Limb (tissue), 2 donors: Measurements from ENCODE around the gene CPSF3.

Experiments
- DNase-seq, 2 donors: peaks; one replicate each; pipeline ENCODE4 v3.0.0-alpha.2; 2016; ENCODE audit errors: extremely low spot score in 2 of 2

Gene CPSF3

DNA sequence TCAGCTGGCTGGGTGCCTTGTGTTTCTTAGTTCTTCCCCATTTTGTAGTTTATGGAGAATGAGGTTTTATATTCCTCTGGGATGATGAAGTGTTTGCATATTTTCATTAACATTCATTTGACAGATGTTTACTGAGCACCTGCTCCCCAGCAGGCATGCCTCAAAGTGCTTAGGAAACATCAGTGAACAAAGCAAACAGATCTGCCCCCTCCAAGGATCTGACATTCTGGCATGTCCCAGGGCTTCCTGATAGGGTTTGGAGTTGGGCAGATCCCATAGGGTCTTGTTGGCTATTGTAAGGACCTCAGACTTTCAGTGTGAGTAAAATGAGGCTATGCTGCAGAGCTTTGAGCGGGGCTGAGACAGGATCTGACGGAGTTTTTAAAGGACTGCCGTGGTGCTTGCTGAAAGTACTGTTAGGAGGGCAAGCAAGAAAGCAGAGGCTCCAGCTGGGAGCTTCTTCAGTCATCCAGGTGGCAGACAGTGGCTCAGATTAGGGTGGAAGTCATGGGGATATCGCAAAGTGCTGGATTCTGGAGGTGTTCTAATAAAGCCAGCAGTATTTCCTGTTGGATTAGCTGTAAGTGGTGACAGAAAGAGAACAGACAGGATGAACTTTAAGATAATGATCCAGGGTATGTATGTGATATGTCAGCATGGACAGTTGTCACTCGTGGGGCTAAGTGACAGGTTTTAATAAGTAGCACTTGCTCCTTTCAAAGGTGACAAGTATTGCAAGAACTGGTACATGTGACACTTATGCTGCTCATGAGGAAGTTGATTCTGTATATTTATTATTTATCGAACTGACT is 39.6 kb downstream of the CPSF3 start:
- no peak for DNase-seq

DNA sequence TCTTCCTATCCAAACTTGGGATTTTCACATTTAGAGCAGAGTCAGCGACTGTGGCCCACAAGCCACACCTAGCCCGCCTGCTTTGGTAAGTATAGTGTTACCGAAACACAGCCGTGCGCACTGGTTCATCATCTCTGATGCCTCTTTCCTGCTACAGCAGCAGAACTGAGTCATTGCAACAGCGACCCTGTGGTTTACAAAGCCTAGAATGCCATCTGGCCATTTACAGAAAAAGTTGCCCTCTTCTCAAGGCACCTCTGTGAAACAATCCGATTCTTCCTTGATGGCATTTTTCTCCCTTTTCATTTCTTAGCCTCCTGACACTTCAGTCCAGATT is 40.2 kb downstream of the CPSF3 start:
- no peak for DNase-seq

DNA sequence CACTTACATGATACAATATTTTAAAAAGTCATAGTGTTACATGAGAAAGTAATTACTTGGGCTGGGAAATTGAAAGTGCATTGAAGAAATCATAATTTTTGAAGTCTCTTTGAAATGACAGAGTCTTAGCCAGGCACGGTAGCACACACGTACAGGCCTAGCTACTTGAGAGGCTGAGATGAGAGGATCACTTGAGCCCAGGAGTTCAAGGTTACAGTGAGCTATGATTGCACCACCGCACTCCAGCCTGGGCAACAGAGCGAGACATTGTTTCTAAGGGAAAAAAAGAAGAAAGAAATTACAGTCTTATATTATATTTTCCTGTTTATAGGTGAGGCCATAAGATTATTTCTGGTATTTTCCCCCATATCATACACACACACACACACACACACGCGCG is 41.7 kb downstream of the CPSF3 start:
- DNase-seq, result no peak

DNA sequence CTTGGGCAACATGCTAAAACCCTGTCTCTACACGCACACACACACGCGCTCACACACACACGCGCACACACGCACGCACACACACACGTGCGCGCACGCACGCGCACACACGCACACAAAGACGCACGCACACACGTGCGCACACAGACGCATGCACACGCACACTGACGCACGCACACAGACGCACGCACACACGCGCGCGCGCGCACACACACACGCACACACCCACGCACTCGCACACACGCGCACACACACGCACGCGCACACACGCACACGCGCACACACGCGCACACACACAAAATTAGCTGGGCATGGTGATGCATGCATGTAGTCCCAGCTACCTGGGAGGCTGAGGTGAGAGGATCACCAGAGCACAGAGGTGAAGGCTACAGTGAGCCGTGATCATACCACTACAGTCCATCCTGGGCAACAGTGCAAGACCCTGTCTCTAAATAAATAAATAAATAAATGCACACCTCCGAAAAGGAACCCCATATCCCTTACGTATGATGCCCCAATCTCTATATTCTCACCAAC is 42.8 kb downstream of the CPSF3 start:
- DNase-seq, result no peak

DNA sequence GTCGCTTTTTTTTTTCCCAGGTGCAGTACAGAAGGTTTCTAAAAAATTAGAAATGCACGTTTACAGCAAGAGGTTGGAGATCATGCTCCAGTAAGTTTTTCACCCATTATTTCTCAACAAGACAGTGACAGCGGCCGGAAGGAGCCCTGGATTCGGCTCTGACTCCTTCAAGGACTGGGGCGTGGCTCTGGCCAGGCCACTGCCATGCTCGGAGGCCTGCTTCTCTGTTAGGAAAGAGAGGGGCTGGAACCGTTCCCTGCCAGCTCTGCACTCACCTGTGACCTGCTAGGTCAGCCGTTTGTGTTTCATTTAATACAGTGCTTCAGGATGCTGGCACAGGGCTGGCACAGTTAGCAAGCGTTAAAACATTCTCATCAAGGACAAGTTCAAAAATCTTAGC is 44.2 kb downstream of the CPSF3 start:
- DNase-seq, result no peak

DNA sequence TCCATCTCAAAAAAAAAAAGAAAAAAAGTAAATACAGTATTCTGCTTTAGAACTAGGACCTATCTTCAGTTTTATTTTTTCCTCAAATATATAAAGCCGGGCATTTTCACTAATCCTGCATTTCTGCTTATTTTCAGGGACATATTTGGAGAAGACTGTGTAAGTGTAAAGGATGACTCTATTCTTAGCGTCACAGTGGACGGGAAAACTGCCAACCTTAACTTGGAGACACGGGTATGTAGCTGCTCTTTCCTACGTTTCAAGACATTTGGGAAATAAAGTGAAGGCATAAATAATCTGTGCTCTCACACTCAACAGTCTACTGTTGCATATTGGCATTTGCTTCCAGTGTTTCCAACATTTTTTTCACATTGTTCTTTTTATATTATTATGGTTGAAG is 47.8 kb downstream of the CPSF3 start:
- no peak for DNase-seq

DNA sequence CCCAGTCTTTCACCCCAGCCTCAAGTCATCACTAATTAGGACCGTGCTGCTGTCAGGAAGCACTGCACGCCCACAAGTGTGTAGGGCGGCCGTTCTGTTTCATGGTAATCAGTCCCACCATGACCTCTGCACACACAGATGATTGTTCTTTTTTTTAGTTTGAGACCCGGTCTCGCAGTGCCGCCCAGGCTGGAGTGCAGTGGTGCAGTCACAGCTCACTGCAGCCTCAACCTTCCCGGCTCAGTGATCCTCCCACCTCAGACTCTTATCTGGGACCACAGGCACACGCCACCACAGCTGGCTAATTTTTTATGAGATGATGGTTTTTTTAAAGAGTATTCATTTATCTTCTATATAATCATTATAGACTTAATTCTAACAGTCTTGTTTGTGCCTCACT is 49.1 kb downstream of the CPSF3 start:
- no peak for DNase-seq

DNA sequence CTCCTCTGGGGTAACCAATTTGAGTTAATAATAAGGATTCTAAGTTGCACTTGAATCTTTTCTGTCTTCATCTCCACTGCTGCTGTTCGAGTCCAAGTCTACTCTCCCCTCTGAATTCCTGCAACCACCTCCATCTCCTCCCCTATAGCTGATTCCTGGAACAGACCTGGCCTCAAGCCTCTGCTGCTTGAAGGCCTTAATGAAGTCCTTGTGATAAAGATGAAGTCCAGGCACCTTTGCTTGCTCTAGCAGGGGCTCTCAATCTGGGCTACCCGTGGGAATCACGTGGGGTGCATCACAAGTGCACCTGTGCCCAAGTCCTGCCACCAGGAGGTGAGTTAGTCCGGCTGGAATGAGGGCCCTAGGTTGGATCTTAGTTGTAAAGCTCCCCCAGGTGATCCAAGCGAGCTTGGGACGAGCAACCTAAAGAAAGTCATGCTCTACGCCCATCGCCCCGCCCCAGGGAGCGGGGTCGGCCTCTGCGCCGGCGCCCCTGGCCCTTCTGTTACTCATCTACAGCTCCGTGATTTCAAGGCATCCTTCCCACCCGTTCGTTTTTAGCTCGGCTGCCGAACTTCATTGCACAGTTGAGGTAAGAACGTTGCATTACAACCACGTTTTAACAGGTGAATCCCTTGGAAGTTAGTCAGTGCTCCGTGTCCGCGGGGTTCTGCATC is 50.0 kb downstream of the CPSF3 start:
- DNase-seq, result no peak

DNA sequence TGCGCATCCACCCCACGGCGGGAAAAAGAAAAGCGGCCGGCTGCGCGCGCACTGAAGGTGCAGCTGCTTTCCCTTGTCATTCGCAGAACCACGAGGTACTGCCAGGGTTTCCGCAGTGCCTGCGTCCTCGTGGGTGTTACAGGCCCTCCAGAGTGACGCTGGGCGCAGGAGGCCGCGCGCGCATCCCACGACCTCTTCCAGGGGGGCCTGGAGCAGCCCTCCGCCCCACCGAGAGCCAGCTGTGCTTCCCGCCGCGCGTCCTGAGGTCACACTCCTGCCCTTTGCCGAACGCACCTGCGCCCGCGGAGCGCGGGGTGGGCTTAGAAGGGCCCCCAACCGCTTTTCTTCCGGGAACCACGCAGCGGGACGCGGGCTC is 50.5 kb downstream of the CPSF3 start:
- peak; percentile 20 to 68 for DNase-seq

DNA sequence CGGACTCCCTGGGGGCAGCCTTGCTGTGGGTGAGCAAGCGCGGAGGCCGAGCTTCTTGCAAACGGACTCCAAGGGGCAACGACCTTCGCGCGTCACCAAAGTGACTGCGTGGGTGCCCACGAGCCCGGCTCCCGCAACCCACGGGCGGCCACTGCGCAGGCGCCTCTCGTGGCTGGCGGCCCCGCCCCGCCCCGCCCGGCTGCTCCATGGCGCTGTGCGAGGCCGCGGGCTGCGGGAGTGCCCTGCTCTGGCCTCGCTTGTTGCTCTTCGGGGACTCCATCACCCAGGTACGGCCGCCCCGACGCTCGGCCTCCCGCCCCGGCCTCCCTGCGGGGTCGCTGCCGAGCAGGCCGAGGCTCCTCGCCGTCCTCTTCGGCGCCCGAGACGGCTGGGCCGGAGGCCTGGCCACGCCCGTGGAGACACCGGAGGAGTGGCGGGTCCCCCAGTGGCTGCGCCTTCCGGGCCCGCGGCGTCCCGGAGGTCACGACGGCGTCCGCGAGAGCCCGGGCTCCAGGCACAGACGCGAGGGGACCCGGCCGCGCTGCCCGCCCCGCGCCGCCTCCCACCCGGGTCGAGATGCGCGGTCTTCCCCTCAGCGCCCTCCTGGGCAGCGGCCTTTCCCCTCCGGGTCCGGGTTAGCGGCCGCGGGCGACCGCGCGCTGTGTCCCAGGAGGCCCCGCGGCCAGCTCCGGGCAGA is 51.1 kb downstream of the CPSF3 start, which contains the start of gene IAH1:
TSS of gene IAH1 (plus strand) at position 191 of the 697 bp plus-strand sequence. CDS start at position 207, 16 bp downstream.
- DNase-seq, result peak; percentile 50 to 81

DNA sequence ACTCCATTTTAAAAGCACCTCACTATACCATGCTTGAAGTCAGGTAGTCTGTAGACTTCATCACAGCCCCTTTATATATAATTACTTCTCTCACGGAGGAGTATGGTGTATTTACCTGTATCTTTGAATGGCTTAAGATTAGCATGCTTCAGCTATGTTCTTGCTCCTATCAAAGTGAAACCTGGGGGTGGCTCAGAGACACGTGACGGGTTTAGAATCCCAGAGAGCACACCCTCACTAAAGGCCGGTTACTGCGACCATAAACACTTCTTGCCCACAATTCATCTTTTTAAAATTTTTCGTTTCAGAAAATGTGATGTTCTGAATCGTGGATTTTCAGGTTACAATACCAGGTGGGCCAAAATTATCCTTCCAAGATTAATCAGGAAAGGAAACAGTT is 54.5 kb downstream of the CPSF3 start:
- no peak for DNase-seq

DNA sequence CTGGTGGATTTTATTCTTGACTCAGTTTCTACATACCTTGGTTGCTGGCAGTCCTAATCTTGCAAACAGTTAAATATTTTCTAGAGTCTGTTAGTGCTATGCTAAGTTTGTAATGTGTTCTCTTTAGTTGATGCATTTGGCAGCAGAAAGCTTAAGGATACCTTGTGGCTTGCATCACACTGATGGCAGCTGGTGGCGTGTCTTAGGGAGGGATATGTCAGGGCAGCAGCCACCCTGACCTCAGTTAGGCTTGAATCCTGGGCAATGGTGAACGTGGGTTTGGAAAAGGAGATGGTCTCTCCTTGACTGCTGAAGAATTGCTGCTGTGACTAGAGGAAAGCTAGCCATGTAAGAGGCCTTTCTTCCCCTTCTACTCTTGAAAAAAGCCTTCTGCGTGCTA is 55.1 kb downstream of the CPSF3 start:
- no peak for DNase-seq

DNA sequence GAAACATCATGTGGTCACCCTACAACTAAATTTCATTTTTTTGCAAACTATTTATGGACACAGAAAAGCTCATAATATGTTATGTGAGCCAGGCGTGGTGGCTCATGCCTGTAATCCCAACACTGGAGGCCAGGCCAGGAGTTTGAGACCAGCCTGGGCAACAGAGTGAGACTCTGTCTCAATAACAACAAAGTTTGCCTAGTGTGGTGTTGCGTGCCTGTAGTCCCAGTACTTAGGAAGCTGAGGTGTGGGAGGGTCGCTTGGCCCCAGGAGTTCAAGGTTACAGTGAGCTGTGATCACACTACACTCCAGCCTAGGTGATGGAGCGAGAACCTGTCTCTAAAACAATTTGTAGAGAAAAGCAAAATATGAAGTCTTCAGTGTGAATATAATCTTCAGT is 56.7 kb downstream of the CPSF3 start:
- DNase-seq, result no peak

DNA sequence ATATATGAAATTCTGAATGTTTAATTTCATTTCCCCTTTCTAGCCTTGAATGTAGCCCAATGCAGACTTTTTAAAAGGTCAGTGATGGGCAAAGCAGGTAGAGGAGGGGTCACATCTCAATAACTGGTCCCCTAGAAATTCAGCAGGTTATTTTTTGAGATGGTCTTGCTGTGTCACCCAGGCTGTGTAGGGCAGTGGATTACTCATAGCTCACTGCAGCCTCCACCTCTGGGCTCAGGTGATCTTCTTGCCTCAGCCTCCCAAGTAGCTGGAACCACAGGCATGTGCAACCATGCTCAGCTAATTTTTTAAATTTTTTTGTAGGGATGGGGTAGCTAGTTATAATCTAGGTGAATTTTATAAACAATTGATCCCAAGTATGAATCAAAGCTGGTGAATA is 59.7 kb downstream of the CPSF3 start:
- DNase-seq, result no peak

DNA sequence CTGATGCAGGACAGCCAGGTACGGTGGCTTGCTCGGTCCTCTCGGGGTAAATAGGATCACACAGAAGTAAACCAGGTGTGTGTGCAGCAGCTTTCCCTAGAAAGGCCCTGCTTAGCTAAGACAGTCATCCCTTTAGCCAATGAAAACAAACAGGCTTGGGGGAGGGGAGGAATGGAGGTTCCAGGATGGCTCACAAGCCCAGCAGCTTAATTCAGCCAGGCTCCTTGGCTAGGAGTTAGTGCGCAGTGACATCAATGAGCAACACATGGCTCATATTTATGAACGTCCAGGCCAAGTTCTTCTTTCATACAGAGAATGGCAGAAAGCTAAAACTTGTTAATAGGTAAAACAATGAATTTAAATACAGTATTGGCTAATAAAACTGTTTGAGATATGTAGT is 61.1 kb downstream of the CPSF3 start:
- no peak for DNase-seq

DNA sequence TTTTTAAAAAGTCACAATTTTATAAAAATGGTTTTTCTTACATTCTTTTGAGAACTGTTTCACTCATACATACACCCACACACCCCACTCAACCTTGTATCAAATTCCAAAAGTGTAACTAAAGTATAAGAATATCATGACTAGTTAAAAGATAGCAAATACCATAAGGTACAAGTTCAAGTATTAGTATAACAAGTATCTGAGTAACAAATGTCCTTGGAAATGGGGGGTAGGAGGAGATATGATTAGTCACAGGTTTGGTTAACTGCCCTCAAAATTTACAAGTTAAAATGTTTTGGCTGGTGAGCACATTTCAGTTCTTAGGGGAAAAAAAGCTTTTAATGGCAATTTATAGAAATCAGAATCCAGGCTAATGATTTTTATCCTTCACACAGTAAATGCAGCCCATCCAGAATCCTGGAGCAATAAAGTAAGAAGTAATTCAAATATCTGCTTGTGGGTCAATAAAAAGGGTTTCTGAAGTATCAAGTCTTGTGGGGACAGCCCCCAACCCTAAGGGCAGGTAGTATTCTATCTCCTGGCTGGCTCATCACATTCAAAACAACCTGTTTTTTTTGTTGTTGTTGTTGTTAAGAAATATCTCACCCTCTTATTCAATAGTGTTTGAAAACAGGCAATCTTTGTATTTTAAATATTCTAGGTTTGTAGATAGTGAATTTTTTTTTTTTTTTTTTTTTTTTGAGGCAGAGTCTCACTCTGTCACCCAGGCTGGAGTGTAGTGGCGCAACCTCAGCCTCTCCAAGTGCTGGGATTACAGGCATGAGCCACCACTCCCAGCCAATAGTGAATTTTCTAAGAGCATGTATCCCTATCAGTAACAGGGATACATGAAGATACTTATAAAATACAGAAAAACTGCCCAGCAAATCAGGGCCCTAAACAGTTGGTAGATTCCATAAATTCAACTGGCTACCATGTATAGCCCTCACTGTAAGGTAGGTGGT is 65.4 kb downstream of the CPSF3 start:
- no peak for DNase-seq

DNA sequence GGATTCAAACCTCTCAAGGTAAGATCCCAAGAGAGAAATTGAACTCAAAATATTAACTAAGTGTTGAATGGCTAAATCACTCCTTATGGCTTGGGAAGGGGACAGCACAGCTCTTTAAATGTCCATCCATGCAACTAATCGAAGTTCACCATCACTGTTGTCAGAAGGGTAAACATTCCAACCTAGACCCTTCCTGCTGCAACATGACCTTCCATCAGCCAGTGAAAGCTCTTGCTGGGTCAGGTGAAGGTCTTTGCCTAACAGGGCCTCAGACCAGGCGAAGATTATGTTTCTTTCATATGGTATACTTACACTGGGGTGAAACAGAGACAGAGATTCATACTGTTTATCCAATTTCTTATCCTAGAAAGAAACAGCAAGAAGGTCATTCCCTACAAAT is 67.3 kb downstream of the CPSF3 start:
- DNase-seq, result no peak

DNA sequence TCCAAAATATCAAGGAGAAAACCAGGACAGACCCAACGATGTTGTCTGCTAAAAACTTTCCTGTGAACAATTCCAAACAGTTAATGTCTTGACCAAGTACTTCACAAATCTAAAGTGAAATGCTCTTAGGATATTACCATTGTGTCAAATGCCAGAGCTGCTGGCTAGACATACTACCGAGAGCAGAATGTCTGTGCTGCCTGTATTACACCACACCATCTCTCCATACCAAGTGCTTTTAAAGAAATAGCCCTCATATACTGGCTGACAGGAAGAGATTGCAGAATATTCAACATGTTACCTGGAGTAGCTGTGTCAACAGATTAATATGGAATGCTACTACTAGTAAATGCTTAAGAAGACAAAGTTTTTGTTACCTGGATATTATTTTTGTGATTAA is 69.5 kb downstream of the CPSF3 start:
- no peak for DNase-seq

DNA sequence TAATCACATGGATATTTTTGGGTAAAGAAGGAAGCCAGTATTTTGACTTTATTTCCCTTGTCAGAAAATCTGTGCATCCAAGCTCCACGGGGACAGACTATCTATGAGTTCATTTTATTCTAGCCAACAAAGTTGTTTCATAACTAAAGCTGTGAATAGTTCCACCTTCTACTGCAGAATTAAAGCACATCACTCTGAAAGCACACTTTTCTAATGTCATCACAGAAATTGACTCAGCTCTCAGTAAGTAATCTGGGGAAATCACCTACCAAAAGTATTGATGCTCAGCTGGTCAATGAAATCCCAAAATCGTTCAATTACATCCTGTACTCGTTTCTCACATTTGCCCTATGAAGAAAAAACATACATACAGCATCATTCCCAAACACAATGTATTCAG is 70.0 kb downstream of the CPSF3 start:
- DNase-seq, result no peak

DNA sequence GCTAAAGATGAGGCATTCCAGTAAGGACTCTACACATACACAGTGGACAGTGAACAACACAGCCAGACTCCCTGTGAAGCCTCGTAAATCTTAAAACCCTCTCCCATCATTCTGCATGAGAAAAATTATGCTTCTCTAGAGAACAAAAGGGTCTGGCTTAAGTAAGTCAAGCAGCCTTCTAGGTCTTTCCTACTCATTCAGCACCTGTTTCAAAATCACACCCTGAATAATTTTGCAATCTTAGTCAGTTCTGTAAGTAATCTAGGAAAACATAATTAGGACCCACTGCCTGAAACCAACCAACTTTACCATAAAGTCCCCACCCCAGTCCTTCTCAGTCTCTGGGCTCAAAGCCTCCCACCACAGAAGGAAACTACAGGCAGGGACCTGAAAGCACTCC is 70.6 kb downstream of the CPSF3 start:
- DNase-seq, result no peak

DNA sequence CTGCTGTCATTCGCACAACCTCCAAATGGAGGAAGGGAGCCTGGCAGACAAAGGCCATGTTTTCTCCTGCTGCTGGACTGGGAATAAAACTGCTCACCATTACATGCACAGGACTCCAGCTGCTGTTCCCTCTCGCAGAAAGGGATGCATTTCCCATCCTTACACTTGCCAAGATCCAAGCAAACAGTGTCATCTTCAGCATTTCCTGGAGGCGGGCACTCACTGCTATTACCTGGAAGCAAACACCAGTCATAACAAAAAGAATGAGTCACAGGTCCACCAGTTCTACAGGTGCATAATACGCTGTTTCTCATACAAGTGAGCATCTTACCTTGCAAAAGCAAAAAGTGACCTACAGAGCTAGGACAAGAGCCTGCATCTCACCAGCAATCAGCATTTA is 73.6 kb downstream of the CPSF3 start:
- no peak for DNase-seq
